Measurements from ENCODE around the gene MYO19. TPM values are rescaled to one million over a fixed set of nuclear protein-coding genes. Genes with fewer than 3 reads are reported as not detected.

MYO19 gene
- total RNA-seq, 1 experiment from 2014 or later = 167 TPM

- POLR2A ChIA-PET = no interaction called here
- no peaks in the 10 kb centered on the region for H3K9me2 ChIP-seq (ENCODE audit: insufficient read depth)
- intact Hi-C loops (cut with micrococcal nuclease) = no loop called here
- H3K79me2 ChIP-seq (ENCODE audit: insufficient read depth, low read length) = peaks cover 50% of the 10 kb centered on the region
- H4K20me1 ChIP-seq (ENCODE audit: insufficient read depth) = no peaks in the 10 kb centered on the region
- no peaks in the 10 kb centered on the region for H3K9me3 ChIP-seq (ENCODE audit: control insufficient read depth in 1 of 2, insufficient read depth in 1 of 2, low read depth in 1 of 2, low read length in 2 of 2)
- no peaks in the 10 kb centered on the region for H3K27me3 ChIP-seq (ENCODE audit: insufficient read depth, low read length)
- H3K4me3 ChIP-seq (replicated peaks in 1 of 2; ENCODE audit: low read depth in 1 of 2, low read length in 2 of 2) = no peak overlapping the region
- H3K27ac ChIP-seq (ENCODE audit: low read depth, low read length) = no peak overlapping the region
- TF ChIP-seq SIN3A (IDR thresholded peaks at IDR 0.05; ENCODE audit: low read depth) (no peak), POLR2AphosphoS5 (IDR thresholded peaks at IDR 0.05; ENCODE audit: low read depth, low read length) (0 out of 2 replicates have a peak, but pooled peaks have one; percentile 10)
- peaks cover 2 to 17% of the 10 kb centered on the region in 2 experiments; a peak in 3 of 4 replicates for H3K4me1 ChIP-seq (ENCODE audit: control insufficient read depth in 1 of 2, insufficient read depth in 2 of 2, low read length in 2 of 2)
- no TSS peak for BruUV-seq (replicated peaks)
- no peak for DNase-seq (ENCODE audit: low read depth, low spot score)
- ATAC-seq = no peak
- peaks cover 7 to 19% of the 10 kb centered on the region in 2 experiments; a peak in 3 of 4 replicates for H3K36me3 ChIP-seq (ENCODE audit: control insufficient read depth in 1 of 2, insufficient read depth in 2 of 2, low read length in 2 of 2)
- RAD21 ChIA-PET (ENCODE audit: low non-redundant PET in 1 of 2, low total read pairs in 2 of 2, uncharacterized antibody in 2 of 2, unreplicated experiment in 2 of 2) = no interaction called here
- H2AFZ ChIP-seq (ENCODE audit: low read depth, low read length, poor library complexity, severe bottlenecking) = no peak overlapping the region
- CTCF ChIA-PET = no interaction called here
- no peak overlapping the region for H3K4me2 ChIP-seq (ENCODE audit: low read length)
- H3K9ac ChIP-seq (ENCODE audit: low read length) = no peak overlapping the region
Observed at GRCh38 chr17:36540696-36541095, 6.0 kb upstream of the MYO19 start.

- peak overlapping the region; percentile 63 to 90 for H3K4me3 ChIP-seq (replicated peaks in 1 of 2; ENCODE audit: low read depth in 1 of 2, low read length in 2 of 2)
- H3K27ac ChIP-seq (ENCODE audit: low read depth, low read length) = peak overlapping the region; percentile 99
- H2AFZ ChIP-seq (ENCODE audit: low read depth, low read length, poor library complexity, severe bottlenecking) = no peak overlapping the region
- intact Hi-C loops (cut with micrococcal nuclease) = no loop called here
- peaks cover 68% of the 10 kb centered on the region for H3K79me2 ChIP-seq (ENCODE audit: insufficient read depth, low read length)
- H4K20me1 ChIP-seq (ENCODE audit: insufficient read depth) = no peaks in the 10 kb centered on the region
- ChIA-PET RAD21 (ENCODE audit: low non-redundant PET in 1 of 2, low total read pairs in 2 of 2, uncharacterized antibody in 2 of 2, unreplicated experiment in 2 of 2) (interaction anchor here in 1 of 2 experiments (0.6 kb wide), 1 partner anchor 21 kb away, joined by 4 read pairs; no protein-coding TSS in a partner anchor), POLR2A (interaction anchor here (0.6 to 2.4 kb wide), 5 partner anchors 9 to 564 kb away, joined by 3 to 30 read pairs (median 5); partner anchors contain the start of genes GGNBP2 and MRM1), CTCF (interaction anchor here (1.0 to 2.4 kb wide), 2 partner anchors 8 to 53 kb away, joined by 3 to 16 read pairs; partner anchors contain the start of gene GGNBP2)
- peaks cover 23 to 44% of the 10 kb centered on the region in 2 experiments for H3K36me3 ChIP-seq (ENCODE audit: control insufficient read depth in 1 of 2, insufficient read depth in 2 of 2, low read length in 2 of 2)
- peak overlapping the region; percentile 99 for H3K9ac ChIP-seq (ENCODE audit: low read length)
- peaks cover 8 to 21% of the 10 kb centered on the region in 2 experiments for H3K4me1 ChIP-seq (ENCODE audit: control insufficient read depth in 1 of 2, insufficient read depth in 2 of 2, low read length in 2 of 2)
- peak overlapping the region; percentile 82 for H3K4me2 ChIP-seq (ENCODE audit: low read length)
- TSS peak; percentile 78 for BruUV-seq (replicated peaks)
- no peaks in the 10 kb centered on the region for H3K27me3 ChIP-seq (ENCODE audit: insufficient read depth, low read length)
- ATAC-seq = peak; percentile 19; the same call in 1 of the 2 replicates
- DNase-seq (ENCODE audit: low read depth, low spot score) = no peak
- H3K9me2 ChIP-seq (ENCODE audit: insufficient read depth) = no peaks in the 10 kb centered on the region
- 0 out of 2 replicates have a peak, but pooled peaks have one; percentile 1 for TF ChIP-seq CBX3 (IDR thresholded peaks at IDR 0.05; ENCODE audit: low read depth)
- TF ChIP-seq EZH2 (IDR thresholded peaks at IDR 0.05) = no peak
- H3K9me3 ChIP-seq (ENCODE audit: control insufficient read depth in 1 of 2, insufficient read depth in 1 of 2, low read depth in 1 of 2, low read length in 2 of 2) = no peaks in the 10 kb centered on the region
Observed at GRCh38 chr17:36535669-36536081, 1.0 kb upstream of the MYO19 start.

Measured in HCT116 (cell line).